Measurements from ENCODE around the gene NOP9.

The NOP9 gene

DNA sequence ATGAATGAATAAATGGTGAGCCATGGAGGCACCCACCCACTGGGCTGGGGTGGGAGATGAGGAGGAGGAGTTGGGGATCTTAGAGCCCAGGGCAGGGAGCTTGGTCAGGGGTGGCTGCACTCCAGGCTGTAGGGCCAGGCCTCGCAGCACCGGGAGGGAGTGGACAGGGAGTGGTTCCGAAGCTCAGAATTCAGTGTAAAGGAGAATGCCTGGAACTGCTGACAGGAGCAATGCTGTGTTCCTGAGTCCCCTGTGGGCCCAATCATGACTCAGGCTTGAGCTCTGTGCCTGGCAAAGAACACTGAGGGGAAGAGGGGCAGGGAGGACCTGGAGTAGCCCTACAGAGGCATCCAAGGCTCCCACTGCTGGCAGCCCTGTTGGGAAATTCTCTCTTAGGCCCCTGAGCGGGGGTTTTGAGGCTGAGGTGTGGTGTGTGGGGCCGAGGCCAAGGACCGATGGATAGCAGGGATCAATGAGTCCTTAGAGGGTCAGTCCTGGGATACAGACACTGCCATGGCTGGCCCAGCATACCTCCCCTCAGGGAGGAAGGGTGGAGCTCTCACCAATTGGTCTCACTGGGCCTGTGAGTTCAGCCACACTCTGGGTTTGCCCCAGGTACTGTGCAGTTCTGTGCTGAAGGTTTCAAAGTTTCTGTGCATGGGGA, 18.7 kb upstream of the NOP9 start:
- DNase-seq: no peak

DNA sequence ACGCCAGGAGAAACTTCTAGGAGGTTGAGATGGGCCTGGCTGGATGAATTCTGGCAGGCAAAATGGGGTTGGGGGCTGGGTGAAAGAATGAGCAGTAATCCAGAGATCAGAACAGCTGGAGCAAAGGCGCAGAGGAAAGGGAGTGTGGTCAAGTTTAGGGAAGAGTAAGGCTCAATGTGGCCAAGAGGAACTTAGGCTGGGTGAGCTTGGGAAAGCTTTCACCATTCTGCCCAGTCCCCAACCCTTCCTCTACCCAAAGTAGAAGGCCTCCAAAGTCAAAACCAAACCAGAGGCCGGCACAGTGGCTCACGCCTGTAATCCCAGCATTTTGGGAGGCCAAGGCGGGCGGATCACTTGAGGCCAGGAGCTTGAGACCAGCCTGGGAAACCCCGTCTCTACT, 18.0 kb upstream of the NOP9 start:
- DNase-seq: no peak

DNA sequence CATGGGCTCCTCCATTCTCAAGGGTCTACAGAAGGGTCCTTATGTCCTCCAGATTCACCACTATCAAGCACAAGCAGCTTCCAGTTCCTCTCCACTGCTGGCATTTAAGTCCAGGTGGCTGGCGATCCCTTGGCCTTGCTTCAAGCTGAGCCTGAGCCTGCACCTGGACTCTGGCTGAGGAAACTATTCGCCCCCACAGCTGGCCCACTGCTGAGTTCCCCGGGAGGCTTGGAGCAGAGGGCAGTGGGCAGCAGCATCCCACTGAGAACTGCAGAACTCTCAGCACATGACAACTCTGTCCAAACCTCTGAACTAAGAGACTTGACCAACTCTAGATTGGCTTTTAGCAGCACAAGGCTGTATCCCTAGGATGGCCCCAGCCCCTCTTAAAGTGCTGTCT, 16.9 kb upstream of the NOP9 start:
- DNase-seq: no peak

DNA sequence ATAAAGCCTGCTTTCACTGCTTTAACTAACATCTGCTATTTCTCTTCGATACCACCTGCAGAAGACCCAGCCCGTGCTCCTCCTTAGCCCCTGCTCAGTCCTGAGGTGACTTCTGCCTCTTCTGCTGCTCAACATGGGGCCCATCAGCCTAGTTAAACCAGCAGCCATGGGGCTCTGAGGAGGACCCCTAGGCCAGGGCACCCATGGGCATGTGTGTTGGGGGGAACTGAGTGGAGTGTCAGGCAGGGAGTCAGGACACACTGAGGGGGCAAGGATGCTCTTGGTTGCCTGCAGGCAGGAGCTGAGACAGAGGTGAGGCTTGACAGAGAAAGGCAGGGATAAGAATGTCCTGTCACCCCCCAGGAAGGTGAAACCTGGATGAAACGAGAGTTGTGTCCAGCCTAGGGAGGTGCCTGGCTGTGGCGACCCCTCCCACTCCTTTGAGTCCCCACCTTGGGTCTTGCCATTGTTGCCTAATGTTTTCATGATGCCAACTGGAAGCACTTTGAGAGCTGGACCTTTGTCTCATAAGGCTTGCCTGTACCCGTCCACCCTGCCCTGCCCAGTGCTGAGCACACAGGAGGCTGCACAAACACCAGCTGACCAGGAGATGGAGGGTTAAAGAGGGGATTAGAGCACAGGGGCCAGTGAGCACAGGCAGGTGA, 15.7 kb upstream of the NOP9 start:
- no peak for DNase-seq

DNA sequence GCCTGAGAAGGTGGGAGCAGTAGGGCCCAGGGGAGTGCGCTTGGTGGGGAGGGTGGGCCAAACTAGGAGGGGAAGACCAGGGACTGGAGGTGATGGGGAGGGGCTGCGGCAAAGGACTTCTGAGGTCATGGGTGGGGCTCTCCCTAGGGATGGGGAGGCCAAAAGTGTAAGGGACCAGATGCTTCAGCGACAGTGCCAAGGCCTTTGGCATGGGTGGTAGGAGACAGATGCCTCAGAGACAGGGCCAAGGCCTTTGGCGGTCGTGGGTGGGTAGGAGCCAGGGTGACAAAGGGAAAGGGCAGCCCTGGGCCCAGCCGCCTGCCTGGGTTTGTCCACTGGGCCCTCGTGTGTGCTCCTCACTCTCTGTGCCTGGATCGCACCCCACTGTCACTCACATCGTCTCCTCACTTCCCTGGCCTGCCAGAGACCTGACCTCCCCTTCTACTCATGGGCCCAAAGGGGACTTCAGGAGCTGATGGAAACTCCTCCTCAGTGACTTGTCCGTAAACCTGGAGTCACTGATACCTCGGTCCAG, 15.1 kb upstream of the NOP9 start:
- DNase-seq: no peak

DNA sequence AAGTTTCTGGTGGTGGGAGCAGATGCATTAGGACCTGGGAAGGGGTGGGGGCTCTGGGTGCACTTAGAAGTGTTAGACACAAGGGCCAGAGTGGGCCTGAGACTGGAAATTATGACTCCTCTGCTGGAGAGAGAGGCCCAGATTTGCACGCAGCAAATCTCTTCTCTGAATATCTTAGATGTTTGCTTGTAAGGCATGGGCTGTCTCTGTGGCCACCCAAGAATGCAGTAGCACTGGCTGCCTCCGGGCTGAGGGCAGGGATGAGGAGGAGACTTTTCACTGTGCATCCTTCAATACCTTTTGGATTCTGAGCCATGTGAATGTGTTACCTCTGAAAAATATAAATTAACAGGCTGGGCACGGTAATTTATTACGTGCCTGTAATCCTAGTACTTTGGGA, 14.3 kb upstream of the NOP9 start:
- DNase-seq: no peak

DNA sequence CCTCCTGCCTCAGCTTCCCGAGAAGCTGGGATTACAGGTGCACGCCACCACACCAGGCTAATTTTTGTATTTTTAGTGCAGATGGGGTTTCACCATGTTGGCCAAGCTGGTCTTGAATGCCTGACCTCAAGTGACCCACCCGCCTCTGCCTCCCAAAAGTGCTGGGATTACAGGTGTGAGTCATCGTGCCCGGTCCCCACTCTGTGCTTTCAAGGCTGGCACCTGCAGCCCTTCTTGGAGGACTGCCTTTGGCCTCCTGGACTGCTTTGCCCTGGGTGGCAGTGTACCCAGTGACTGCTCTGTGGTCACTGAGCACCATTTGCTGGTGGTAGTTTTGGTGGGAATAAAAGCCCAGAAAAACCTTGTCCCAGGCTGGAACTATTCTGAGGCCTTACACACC, 12.7 kb upstream of the NOP9 start:
- DNase-seq: no peak

DNA sequence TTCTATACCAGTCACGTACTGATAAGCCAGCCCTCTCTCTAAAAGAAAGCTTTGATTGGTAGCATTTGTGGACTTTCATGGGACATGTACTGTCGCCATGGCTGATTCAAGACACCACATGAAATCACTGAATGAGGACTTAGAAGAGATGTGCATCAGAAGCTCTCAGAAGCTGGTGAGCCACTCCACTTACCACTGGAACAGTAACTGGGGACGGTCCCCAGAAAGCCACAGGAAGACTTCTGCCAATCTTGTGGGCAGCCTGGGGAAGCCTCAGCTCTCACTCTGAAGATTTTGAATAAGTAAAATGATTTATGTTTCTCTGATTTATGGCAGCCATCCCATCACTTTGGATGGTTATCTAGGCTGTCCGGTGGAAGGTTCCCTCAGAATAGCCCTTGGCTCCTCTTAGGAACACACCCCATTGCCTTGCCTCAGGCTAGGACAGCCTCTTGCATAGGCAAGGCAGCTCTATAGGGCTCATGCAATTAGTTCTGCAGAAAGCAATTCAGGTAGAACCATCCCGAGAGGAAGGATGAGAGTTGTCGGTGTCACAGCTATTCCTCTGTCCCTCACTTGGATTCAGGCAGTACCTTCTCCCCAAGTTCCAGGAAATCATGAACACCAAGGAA, 9.9 kb upstream of the NOP9 start:
- no peak for DNase-seq

DNA sequence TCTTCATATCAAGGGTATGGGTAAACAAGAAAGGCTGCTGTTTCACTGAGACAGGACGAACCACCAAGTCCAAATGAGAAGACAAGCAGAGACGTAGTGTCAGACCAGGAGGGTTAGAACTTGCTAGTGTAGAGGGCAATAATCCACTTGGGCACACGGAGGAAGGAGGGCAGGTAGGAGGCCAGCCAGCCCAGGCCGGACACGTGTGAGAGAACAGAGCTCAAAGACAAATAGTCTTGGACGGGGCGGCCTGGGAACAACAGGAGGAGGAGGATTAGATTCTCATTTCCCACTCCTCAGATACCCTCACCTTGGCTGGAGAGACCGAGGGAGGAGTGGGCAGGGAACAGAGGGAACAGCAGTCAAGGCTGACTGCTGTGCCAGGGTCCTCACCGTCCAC, 8.9 kb upstream of the NOP9 start:
- no peak for DNase-seq

DNA sequence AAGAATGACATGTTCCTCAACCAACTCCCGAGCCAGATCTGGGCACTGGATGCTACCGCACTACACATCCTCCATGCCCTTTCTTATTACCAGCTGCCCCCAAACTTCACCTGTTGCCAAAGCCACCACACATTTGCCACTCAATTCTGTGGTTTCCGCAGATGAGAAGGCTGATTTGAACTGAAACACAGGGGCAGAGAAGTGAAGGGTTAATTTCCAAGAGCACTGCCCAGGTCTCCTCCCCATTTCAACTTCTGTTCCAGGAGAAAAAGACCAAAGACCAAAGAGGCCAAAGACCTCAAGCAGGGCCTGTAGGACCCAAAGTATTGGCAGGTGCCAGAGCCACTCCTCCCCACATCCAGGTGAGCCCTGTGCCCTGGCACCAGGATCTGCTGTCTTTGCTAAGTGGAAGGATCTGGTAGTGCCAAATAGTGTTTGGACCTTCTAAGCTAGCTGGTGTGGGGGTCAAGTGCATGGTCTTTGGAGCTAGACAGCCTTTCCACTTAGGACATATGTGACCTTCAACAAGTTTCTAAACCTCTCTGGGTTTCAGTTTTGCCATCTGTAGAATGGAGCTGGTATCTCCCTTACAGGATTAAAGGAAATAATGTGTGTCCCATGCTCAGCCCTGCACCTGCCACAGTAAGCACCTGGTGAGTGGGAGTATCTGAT, 8.1 kb upstream of the NOP9 start:
- no peak for DNase-seq

DNA sequence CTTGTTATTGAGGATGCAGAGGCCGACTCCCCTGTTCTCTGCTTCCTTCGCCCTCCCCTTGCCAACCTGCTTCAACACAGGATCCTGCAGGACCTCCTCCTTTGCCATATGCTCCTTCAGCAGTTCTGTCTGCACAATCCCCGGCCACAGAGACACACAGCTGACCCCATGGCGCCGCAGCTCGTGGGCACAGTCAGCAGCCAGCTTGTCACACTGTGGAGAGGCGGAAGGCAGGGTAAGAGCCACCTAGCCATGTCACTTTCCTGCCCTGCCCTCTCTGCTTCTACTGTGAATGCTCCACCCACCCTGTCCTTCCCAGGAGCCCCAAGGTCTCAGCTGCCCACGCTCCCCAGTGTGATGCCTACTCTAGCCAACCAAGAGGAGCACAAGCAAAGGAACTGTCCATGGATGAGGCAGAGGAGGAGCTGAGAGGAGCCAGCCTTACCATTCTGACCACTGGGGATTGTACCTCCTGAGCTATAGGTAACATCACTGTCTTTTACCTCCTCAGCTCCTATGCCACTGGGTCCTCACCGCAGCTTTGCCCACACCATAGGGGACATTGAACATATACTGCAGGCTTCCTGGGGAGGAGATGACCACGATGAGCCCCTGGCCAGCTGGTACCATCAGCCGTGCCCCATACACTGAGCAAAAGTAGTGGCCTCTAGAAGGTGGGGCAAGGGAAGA, 7.4 kb upstream of the NOP9 start:
- no peak for DNase-seq

DNA sequence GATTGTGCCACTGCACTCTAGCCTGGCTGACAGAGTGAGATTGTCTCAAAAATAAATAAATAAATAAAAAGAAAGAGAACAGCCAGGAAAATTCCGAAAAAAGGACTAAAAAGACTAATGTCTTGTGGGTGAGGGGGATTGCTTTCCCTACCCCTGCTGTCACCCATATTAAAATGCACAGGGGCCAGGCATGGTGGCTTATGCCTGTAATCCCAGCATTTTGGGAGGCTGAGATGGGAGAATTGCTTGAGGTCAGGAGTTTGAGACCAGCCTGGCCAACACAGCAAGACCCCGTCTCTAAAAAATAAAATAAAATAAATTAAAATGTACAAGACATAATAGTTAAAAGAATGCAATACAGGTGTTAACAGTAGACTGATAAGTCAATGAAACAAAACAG, 6.1 kb upstream of the NOP9 start:
- DNase-seq: no peak

DNA sequence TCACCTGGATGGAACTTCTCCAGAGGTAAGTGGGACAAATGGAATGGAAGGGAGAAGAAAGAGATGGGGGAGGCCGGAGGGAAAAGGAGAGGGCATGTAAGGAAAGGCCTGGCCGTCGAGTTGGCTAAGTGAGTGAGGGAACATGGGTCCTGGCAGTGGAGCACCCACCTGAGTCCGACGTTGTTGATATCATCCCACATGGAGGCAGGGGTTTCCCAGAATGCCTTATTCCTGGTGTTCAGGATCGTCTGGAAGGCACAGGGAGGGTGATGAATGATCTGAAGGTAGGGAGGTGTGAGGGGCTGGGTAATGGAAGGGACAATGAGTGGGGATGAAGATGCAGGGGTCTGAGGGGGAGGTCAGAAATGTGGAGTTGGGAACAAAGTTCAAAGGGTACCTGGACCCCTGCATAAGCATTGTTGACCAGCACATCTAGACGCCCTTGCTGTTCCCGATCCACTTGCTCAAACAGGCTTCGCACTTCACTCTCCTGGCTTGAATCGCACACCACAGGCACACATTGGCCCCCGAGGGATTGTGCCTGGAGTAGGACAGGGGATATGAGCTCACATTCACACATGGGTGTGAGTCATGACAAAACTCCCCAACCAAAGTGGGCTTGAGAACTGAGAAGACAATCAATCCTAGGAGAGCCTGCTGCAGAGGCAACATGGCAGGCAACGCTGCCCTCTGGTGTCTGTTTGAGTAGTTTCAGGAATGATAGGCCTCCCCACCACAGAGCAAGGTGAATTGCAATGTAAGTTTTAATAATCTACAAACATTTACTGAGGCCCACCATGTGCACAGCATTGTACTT, 3.1 kb upstream of the NOP9 start:
- DNase-seq: peak in 36 of 56 donors; percentile 9 to 76 (median 40)

DNA sequence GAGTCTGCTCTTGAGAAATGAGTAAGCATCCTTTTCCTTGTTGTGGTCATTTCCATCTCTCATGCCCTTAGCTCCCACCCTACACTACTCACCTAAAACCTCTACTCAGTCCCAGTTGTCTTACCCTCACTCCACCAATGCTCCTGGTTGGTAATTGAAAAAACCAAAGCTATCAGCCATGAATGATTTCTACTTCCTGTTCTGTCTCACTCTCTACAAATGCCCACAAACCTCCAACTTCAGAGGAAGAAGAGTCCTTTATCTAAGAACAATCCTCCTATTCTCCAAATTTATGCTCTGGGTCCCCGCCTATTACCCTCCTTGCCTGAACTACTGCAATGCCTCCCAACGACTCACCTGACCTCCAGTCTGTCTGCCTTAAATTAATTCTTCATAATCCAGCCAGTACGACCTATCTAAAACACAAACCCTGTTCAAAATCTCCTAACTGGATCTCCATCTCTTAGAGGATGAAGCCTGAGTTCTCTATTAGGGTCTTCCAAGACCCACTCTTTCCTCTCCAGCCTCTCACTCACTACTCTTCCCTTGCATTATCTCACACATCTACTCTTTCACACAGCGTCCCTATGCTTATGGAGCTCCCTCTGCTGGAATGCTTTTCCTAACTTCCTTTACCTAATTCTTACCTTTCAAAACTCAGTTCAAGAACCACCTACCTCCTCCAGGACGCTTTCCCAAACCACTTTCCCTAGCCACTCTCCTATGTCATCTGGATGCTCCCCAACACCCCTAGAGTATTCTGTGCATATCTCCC, 2.3 kb upstream of the NOP9 start:
- no peak for DNase-seq

DNA sequence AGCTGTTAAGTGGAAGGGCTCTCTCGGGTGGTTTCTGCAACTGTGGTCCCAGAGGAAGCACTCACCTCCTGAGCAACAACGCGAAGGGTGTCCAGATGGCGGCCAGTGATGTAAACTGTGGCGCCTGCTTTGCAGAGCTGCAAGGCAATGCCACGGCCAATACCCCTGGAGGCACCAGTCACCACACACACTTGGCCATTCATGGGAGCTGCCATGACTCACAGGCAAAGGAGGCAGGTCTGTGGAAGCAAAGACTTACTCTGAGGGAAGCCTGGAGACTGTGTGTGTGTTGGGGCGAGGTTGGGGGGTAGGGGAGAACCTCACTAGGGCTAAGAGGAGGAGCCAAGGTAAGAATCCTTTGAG, 777 bp upstream of the NOP9 start:
- DNase-seq: peak in 2 of 56 donors; percentile 20 to 21

DNA sequence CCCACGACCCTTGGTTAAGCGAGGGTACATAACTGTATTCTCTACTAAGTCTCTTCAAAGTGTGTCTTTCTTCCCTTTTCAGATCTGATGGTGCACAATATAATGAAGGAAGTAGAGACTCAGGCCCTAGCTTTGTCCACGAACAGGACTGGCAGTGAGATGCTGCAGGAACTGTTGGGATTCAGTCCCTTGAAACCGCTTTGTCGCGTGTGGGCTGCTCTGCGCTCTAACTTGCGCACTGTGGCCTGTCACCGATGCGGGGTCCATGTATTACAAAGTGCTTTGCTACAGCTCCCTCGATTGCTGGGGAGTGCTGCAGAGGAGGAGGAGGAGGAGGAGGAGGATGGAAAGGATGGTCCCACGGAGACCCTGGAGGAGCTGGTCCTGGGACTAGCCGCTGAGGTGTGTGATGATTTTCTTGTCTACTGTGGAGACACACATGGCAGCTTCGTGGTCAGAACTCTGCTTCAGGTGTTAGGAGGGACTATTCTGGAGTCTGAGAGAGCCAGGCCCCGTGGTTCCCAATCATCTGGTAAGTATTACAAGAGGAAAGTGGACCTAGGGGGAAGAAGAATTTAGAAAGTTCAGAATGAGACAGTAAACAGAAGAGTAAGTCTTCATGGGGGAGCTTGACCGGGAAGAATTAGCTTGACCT, 803 bp downstream of the NOP9 start:
- DNase-seq: no peak

DNA sequence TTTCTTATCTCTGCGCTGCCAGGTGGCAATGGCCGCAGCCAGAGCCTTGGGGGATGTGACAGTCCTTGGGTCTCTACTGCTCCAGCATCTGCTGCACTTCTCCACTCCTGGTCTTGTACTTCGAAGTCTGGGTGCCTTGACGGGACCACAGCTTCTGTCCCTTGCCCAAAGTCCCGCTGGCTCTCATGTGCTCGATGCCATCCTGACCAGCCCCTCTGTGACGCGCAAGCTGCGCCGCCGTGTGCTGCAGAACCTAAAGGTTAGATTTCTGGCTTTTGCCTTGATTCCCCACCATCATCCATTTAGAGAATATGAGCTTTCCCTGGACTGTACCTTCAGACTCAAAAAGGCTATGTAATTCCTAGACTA, 4.4 kb downstream of the NOP9 start:
- DNase-seq: no peak

DNA sequence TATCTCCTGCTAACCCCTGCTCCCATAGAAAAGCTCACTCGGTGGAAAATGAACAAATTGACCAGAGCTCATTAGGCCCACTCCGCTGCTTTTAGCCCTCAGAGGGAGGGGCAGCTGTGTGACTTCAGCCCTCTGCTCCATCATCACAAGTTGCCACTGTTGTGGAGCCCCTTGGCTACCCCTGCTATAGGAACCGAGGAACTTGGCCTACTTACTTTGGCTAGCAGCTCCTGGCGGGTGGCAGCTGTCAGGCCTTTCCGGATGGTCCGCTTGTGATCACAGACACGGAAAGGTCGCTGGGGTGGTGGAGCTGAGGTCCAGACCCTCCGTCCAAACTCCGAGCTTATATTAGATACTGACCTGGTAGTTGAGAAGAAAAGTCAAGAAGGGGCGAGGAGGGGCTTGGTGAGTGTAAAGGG, 7.5 kb downstream of the NOP9 start:
- DNase-seq: no peak

DNA sequence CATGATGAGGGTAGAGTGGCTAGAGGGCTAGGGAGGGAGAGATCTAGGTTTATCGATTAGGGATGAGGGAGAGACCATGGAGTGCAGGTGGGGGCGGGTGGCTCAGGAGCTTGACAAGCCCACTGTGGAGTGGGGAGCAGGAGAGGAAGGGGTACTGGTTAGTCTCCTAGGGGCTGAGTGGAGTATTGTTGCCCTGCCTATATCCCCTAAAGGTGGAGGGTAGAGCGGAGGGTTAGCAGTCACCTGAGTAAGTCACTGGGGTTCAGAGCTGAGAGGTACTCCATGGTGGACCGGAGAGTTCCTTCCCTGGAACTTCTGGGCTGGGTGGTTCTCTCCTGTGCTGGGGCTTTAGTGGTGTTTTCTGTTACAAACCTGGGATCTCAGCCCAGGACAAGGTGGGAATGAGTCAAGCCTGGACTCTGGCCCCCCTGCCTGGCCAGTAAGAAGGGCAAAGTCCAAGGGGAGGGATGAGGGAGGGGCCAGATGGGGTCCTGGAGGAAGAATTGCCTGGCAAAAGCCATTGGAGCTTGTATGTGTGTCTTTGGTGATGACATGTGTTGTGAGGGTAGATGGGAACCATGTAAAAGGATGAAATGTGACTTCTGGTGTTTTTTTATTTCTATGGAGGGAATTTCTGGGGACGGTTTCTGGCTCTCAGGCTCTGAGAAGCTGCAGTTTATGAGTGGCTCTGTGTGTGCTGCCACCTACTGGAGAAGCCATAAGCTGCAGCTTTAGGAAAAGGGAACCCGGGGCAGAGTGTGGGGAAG, 8.1 kb downstream of the NOP9 start, which contains the start of gene CIDEB:
CIDEB (minus strand) TSS at position 403 of the 767 bp plus-strand sequence; CDS start at position 284, 119 bp downstream.
- DNase-seq: peak in 28 of 56 donors; percentile 6 to 75 (median 25)

All from amygdala (tissue), 56 donors.